HT-29 (cell line): ENCODE results near the gene TPM1. TPM values are rescaled to one million over a fixed set of nuclear protein-coding genes. Genes with fewer than 3 reads are reported as not detected.
A peak's percentile ranks its signal among the peaks of the same experiment; 100 is the strongest.
"Not testable (repeated sequence)": the region's sequence is repeated elsewhere in the genome, so short reads cannot be mapped to it uniquely, and the experiment has no call there.

Experiments used
- DNase-seq: peaks from one replicate; pipeline ENCODE4 v3.0.0-alpha.2; 2015; ENCODE audit warnings: low spot score
- total RNA-seq: library from RNA; depleted of rRNA; stranded (reverse); fragments of >200 nt; shearing (Covaris generic); gene quantifications from 2 replicates; pipeline ENCODE4 v1.2.3, GENCODE V29; 2014; rRNA removed

Gene TPM1
- total RNA-seq, 1 experiment from 2014 or later, result 155 TPM

- peak; percentile 93 for DNase-seq
These were observed 51.1 kb downstream of the TPM1 start for GRCh38 chr15:63093486-63094205.

- no peak for DNase-seq
These were observed 52.0 kb downstream of the TPM1 start for GRCh38 chr15:63094495-63094931.

- DNase-seq, result no peak
These were observed 53.6 kb downstream of the TPM1 start for GRCh38 chr15:63096178-63096577.

- not testable (repeated sequence) for DNase-seq
These were observed 56.4 kb downstream of the TPM1 start for GRCh38 chr15:63098901-63099300.

- not testable (repeated sequence) for DNase-seq
These were observed 57.0 kb downstream of the TPM1 start for GRCh38 chr15:63099581-63099980.

- no peak for DNase-seq
These were observed 60.9 kb downstream of the TPM1 start for GRCh38 chr15:63103416-63103815.

GRCh38 chr15:63104727-63105126 lies 62.2 kb downstream of the TPM1 start:
- DNase-seq, result no peak

GRCh38 chr15:63105354-63105753 lies 62.8 kb downstream of the TPM1 start:
- not testable (repeated sequence) for DNase-seq

- peak; percentile 70 for DNase-seq
These were observed 65.5 kb downstream of the TPM1 start for GRCh38 chr15:63107895-63108546.

- no peak for DNase-seq
These were observed 67.0 kb downstream of the TPM1 start for GRCh38 chr15:63109498-63109897.

- no peak for DNase-seq
These were observed 67.4 kb downstream of the TPM1 start for GRCh38 chr15:63109920-63110319.

GRCh38 chr15:63110428-63111026 lies 68.0 kb downstream of the TPM1 start:
- no peak for DNase-seq

GRCh38 chr15:63111481-63111880 lies 68.9 kb downstream of the TPM1 start:
- no peak for DNase-seq

GRCh38 chr15:63112871-63113270 lies 70.3 kb downstream of the TPM1 start:
- no peak for DNase-seq

GRCh38 chr15:63114465-63114864 lies 71.9 kb downstream of the TPM1 start:
- DNase-seq, result no peak

Other genes starting within 250 kb of the TPM1 start
- gene LACTB, start 79.1 kb downstream of the TPM1 start, total RNA-seq, result 5.3 TPM in 2 replicates
- gene RPS27L, start 114.7 kb downstream of the TPM1 start, total RNA-seq, result 35.0 and 43.7 TPM in 2 replicates
- 1.6 and 3.4 TPM in 2 replicates for gene RAB8B, start 146.9 kb downstream of the TPM1 start, total RNA-seq
- 1.5 and 1.7 TPM in 2 replicates for gene APH1B, start 234.9 kb downstream of the TPM1 start, total RNA-seq